Measurements from ENCODE around the gene CCNT2.
A peak's percentile ranks its signal among the peaks of the same experiment; 100 is the strongest.
"Not testable (repeated sequence)": the region's sequence is repeated elsewhere in the genome, so short reads cannot be mapped to it uniquely, and the experiment has no call there.

CCNT2 gene

DNA sequence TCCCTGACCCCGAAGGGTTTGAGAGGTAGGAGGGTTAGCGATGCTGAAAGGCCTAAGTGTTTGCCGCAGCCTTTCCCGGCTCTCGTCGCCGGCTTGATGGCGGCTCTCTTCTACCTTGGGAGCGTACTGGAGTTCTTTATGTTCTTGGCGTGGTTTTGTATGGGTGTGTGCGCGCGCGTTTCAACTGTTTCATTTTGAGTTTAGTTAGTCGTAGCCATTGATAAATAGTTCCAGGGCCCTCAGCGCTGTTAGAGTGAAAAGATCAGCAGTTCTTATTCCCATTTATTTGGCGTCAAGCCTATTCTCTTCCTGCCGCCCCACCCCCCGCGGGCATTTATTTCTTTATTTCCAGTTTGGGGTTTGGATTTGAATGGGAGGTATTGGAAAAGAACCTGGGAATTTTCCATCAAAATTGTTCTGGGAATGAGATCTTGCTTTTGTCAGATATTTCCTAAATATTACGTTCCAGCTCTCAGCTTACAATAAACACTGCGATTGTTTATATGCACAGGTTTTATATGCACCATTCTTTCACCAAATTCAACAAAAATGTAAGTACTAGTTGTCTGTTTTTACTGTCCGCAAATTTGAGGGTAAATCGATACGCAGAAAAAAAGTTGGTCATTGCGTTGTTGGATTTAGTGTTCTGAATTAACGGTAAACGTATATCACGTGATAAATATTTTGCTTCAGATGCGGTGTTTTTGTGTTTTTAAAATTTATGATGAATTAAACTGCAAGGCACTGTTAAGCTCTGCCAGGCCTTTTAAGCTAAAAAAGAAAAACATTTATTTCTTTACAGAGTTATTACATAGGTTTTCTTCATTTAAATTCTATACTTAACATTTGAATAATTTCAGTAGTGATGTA is 954 bp downstream of the CCNT2 start:
- DNase-seq, result peak; percentile 44

- no peak for DNase-seq
These were observed 6.3 kb downstream of the CCNT2 start for GRCh38 chr2:134924912-134925311.

- no peak for DNase-seq
These were observed 7.8 kb downstream of the CCNT2 start for GRCh38 chr2:134926231-134926931.

- DNase-seq, result no peak
These were observed 8.6 kb downstream of the CCNT2 start for GRCh38 chr2:134927195-134927594.

DNA sequence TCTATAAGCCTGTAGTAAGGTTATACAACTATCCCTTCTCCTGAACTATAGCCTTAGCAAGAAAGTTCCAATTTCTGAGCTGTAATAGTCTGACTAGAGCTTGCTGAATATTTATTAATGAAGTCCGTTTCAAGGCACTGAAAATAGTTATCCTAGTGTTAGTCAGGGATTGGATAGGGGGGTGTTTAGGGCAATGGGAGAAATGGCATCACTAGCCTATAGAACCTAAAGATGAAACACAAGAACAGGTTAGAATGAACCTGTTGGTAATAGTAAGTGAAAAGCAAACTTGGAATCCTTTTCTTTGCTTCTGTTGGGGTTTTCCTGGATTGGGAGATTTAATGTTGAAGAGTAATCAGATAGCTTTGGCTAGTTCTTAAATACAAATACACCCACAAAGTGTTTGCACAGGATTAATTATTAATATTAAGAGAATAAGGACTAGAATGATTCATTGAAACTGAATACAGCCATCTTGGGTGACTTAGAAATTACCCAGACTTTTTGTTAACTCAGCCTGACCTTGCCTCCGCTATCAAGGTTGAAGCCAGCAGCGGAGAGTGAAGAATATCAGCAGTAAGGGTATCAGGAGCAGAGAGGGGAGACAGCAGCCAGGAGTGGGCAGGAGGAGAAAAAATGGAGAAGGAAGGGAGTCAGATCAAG is 14.4 kb downstream of the CCNT2 start:
- no peak for DNase-seq

- DNase-seq, result no peak
These were observed 15.1 kb downstream of the CCNT2 start for GRCh38 chr2:134933732-134934131.

- no peak for DNase-seq
These were observed 15.5 kb downstream of the CCNT2 start for GRCh38 chr2:134934150-134934549.

DNA sequence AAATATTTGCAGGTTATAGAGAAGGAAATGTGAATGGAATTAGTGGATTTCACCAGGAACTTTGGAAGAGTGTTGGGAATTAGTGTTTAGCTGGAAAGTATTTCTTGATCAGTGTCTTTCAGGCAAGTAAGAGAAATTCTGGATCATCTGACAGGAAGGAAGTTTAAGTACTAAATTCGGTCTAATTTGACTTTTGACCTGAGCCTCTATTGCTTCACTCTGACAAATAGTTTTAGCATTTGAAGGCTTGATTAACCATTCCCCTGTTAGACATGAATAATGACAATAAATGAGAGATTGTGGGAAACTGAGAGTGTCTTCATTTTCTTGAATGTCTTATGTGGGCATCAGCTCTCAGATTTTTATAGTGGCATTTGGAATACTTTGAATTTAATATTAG is 16.0 kb downstream of the CCNT2 start:
- DNase-seq, result no peak

DNA sequence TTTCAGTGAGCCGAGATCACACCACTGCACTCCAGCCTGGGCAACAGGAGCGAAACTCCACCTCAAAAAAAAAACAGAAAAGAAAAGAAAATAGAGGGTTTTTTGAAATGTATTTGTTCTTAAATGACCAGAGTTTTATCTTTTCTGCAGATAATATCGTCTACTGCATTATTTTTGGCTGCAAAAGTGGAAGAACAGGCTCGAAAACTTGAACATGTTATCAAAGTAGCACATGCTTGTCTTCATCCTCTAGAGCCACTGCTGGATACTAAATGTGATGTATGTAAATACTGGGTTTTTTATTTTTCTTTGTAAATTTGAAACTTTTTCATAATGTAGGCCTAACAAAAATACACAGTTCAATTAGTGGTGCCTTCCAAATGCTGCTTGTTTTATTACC is 18.1 kb downstream of the CCNT2 start:
- DNase-seq, result no peak

DNA sequence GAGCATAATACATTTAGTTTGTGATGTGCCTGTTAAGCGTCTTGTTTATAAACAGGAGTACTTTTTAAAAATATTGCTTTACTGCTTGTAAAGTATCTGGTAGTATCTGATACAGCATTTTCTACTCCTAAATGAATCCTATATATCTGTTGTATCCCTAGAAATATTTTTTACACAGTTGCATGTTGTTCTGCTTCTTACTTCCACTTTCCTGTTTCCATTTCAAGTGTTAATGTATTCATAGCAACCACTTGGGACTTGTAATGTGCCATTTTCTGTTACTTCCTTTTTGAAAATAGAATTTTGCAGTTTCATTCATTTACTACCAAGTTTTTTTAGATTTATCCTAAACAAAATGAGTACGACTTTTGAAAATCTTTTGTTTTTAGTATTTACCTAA is 24.9 kb downstream of the CCNT2 start:
- DNase-seq, result no peak

GRCh38 chr2:134944975-134945374 is 26.4 kb downstream of the CCNT2 start:
- DNase-seq, result no peak

DNA sequence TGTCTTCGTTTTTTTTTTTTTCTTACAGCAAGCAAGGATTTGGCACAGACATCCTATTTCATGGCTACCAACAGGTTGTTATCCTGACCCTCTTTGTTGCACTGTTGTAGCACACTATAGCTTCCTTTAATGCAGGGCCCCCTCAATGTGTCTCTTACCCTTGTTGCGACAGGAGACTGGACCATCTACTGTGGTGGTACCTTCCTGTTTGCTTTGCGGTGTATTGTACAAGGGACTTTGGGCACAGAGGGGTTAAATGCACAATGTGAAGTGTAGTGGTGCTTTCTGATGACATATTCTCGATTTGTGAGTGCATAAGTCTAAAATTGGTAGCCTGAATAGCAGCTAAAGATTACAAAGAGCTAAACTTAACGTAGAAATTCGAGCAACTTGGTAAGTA is 27.5 kb downstream of the CCNT2 start:
- no peak for DNase-seq

GRCh38 chr2:134949981-134950708 is 31.5 kb downstream of the CCNT2 start:
- DNase-seq, result no peak

DNA sequence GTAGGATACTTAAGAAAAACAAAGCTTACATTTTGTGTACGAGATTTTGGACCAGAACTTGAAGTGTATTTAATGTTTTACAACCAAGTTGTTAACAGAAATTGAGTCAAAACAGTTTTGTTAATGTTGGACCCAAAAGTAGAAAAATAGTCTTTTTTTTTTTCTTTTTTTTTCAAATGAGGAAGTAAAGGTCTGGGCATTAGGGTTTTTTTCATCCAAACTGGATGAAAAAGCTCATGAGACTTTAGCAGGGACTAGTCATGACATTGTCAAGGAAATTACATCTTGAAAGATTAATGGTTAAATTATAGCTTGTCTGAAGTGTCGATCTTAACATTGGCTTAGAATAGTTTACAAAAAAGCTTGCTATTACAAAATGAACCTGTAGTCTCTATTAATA is 32.3 kb downstream of the CCNT2 start:
- no peak for DNase-seq

DNA sequence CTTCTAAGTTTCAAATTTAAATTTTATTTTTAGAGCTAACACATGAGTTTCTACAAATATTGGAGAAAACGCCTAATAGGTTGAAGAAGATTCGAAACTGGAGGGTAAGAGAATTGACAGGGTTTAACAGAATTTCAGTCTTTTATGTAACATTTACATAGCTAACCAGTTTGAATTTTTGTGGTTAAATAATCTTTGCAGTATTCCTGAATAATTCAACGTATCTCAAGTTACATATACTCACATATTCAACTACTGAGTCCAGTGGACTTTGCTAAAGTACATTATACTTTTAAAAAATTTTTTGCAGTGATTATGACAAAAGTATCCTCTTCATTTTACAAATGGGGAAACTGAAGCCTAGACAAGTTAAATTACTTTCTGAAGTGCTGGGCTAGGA is 34.0 kb downstream of the CCNT2 start:
- no peak for DNase-seq

DNA sequence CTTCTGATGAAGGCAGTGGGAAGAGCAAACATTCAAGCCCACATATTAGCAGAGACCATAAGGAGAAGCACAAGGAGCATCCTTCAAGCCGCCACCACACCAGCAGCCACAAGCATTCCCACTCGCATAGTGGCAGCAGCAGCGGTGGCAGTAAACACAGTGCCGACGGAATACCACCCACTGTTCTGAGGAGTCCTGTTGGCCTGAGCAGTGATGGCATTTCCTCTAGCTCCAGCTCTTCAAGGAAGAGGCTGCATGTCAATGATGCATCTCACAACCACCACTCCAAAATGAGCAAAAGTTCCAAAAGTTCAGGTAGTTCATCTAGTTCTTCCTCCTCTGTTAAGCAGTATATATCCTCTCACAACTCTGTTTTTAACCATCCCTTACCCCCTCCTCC is 35.4 kb downstream of the CCNT2 start:
- DNase-seq, result no peak

- no peak for DNase-seq
These were observed 37.1 kb downstream of the CCNT2 start for GRCh38 chr2:134955744-134956143.

- DNase-seq, result no peak
These were observed 38.9 kb downstream of the CCNT2 start for GRCh38 chr2:134957477-134957876.

GRCh38 chr2:134967166-134967565 is 48.5 kb downstream of the CCNT2 start:
- not testable (repeated sequence) for DNase-seq

DNA sequence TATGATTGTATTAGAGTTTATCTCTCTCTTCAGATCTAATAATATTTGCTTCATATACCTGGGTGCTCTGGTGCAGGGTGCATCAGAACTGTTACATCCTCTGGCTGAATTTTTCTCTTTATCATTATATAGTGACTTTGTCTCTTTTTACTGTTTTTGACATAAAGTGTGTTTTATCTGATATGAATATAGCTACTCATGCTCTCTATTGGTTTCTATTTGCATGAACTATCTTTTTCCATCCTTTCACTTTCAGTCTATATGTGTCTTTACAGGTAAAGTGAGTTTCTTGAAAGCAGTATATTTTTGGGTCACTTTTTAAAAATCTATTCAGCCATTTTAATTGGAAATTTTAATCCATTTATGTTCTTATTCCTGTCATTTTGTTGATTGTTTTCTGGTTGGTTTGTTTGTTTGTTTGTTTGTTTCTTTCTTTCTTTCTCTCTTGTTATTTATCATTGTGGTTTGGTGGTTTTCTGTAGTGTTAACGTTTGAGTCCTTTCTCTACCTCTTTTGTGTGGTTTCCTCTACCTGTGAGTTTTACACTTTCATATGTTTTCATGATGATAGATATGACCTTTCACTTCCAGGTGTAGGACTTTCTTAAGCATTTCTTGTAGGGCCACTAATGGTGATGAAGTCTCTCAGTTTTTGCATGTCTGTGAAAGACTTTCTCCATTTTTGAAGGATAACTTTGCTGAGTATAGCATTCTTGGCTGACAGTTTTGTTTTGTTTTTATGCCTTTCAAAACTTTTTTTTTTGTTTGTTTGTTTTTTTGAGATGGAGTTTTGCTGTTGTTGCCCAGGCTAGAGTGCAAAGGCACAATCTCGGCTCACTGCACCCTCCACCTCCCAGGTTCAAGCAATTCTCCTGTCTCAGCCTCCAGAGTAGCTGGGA is 54.9 kb downstream of the CCNT2 start:
- no peak for DNase-seq

DNA sequence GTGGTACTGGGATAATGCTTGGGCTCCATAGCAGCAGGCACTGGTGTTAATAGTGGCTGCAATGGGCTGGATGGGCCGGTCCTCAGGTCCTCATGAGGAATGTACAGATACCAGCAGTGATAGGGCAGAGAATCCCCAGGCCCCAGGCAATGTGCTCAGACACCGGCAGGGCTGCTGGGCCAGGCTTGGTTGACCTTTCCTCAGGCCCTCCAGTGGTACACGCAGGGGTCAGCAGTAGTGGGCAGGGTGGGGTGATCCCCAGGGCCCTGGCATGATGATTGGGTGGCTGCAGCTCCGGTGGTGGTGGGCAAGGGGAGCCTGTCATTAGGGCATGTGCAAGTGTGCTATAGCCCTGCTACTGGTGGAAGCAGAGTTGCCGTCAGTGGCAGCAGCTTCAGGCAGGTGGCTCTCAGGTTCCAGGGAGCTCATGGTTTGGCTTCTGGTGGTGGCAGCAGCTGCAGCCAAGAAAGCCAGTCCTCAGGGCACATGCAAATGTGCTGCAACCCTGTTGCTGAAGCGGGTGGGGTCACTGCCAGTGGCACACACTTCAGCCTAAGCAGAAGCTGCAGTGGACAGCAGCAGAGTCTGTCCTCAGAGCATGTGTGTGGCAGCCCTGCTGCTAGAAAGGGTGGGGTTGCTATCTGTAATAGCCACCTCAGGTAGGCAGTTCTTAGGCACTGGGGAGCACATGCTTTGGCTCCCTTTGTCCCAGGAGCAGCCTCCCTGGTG is 56.8 kb downstream of the CCNT2 start:
- DNase-seq, result no peak
